ENCODE data around the gene PNMA1.

Gene PNMA1

DNA sequence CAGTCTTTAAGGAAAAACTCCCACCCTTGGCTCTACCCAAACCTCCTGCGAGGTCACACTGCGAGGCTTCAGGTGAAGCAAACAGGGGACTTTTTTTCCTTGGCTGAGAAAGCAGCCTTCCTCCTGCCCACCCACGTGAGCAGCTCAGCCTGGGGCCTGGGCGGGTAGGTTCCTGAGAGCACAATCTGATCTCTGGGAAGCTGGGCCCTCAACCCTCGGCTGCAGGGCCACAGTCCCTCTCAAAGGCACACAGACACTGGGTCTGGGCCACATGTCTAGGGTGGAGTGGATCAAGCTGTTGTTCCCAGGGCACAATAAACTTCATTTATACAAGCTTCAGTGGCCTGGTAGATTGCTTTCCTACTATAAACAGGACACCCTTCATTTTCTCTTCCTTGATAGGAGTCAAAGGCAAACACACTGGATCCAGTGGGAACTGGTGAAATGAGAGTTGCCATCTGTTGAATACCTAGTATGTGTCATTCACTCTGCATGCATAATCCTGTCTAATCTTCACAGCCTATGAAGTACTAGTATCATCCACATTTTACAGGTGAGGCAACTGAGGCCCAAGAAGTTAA, 41.3 kb upstream of the PNMA1 start:
- Histone ChIP-seq H3K27ac (ENCODE audit: low read depth, low read length) (peak overlapping the region; percentile 86), H3K36me3 (ENCODE audit: control insufficient read depth, insufficient read depth, low read length) (no peaks in the 10 kb centered on the region), H3K9ac (ENCODE audit: low read length) (peak overlapping the region; percentile 2), H3K27me3 (ENCODE audit: control insufficient read depth, insufficient read depth, low read length) (no peaks in the 10 kb centered on the region), H3K4me3 (ENCODE audit: low read length) (peak overlapping the region; percentile 50), H3K4me1 (ENCODE audit: control insufficient read depth, insufficient read depth, low read length) (peaks cover 75% of the 10 kb centered on the region)

GRCh38 chr14:73754911-73755360, 40.8 kb upstream of the PNMA1 start:
- Histone ChIP-seq H3K9ac (ENCODE audit: low read length) (peak overlapping the region; percentile 2), H3K27me3 (ENCODE audit: control insufficient read depth, insufficient read depth, low read length) (no peaks in the 10 kb centered on the region), H3K27ac (ENCODE audit: low read depth, low read length) (peak overlapping the region; percentile 86), H3K4me1 (ENCODE audit: control insufficient read depth, insufficient read depth, low read length) (peaks cover 79% of the 10 kb centered on the region), H3K36me3 (ENCODE audit: control insufficient read depth, insufficient read depth, low read length) (no peaks in the 10 kb centered on the region), H3K4me3 (ENCODE audit: low read length) (peak overlapping the region; percentile 50)

DNA sequence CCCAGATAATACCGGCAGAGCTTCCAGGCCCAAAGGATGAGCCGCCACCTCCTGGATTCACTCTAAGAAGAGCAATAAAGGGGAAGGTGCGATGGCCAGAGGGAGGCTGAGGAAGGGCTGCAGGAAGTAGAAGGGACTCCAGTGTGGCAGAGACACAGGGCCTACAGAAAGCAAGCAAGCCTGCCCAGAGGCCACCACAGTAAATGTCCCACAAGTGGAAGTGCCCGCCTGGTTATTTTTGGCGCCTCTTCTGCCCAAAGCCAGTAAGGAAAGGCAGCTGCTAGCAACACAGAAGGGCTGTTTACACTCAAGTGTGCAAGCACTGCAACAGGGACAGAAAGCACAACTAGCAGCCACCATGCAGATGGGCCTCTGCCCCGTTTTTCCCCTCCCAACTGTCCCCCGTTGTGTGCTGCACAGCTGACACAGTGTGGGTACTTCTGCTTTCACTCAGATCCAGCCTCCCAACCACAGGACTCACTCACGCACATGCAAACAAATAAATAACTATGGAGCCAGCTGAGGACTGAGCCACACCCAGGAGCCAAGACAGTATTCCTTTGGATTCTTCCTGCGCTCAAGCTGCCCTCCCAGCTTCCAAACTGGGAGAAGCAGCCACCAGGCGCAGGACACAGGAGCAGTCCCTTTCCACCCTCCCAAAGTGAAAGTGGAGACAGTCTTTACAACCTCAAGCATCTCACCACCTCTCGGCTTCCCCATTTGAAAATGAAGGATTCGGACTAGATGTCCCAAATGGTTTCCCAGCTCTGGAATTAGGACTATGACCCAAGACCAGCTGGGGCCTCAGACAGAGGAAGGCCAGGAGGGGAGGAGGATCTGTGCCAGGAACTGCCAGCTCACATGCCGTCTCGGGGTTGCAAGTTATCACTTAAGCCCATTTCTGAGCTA, 40.0 kb upstream of the PNMA1 start:
- peak overlapping the region; percentile 86 for H3K27ac ChIP-seq (ENCODE audit: low read depth, low read length)
- H3K36me3 ChIP-seq (ENCODE audit: control insufficient read depth, insufficient read depth, low read length), result no peaks in the 10 kb centered on the region
- no peaks in the 10 kb centered on the region for H3K27me3 ChIP-seq (ENCODE audit: control insufficient read depth, insufficient read depth, low read length)
- peaks cover 83% of the 10 kb centered on the region for H3K4me1 ChIP-seq (ENCODE audit: control insufficient read depth, insufficient read depth, low read length)
- peak overlapping the region; percentile 2 for H3K9ac ChIP-seq (ENCODE audit: low read length)
- peak overlapping the region; percentile 50 for H3K4me3 ChIP-seq (ENCODE audit: low read length)

DNA sequence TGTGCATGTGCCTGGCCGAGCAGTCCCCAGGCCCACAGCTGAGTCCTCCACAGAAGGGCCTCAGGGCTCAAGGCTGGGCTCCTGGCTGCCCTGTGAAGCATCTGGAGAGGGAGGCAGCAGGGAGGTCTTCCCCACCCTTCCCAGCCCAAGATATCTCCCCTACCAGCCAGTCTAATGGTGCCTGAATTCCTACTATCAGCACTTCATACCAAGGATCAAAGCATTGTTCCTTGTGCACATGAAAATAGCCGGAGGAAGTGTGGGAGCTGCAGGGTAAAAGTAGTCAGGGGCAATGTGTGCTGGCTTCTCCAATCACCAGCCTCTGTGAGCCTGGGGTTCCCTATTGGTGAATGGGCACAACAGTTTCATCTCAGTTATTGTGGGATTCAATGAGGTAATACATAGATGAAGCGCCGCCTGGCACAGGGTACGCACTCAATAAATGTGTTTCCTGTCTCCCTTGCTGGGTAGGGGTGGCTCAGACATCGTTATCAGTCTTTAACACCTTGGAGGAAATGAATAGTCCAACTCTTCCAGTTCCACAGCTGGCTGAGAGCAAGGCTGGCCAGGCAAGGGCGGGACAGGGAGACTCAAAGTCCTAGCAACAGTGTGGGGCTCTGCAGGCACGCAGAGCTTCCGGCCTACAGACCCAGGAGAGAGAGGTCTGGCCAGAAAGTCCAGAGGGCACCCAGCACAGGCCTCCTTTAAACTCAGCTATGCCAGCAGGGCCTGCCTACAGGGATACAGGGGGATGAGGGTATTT, 39.1 kb upstream of the PNMA1 start:
- Histone ChIP-seq H3K27ac (ENCODE audit: low read depth, low read length) (peak overlapping the region; percentile 86), H3K36me3 (ENCODE audit: control insufficient read depth, insufficient read depth, low read length) (no peaks in the 10 kb centered on the region), H3K4me1 (ENCODE audit: control insufficient read depth, insufficient read depth, low read length) (peaks cover 85% of the 10 kb centered on the region), H3K9ac (ENCODE audit: low read length) (peak overlapping the region; percentile 14), H3K27me3 (ENCODE audit: control insufficient read depth, insufficient read depth, low read length) (no peaks in the 10 kb centered on the region), H3K4me3 (ENCODE audit: low read length) (peak overlapping the region; percentile 50)

DNA sequence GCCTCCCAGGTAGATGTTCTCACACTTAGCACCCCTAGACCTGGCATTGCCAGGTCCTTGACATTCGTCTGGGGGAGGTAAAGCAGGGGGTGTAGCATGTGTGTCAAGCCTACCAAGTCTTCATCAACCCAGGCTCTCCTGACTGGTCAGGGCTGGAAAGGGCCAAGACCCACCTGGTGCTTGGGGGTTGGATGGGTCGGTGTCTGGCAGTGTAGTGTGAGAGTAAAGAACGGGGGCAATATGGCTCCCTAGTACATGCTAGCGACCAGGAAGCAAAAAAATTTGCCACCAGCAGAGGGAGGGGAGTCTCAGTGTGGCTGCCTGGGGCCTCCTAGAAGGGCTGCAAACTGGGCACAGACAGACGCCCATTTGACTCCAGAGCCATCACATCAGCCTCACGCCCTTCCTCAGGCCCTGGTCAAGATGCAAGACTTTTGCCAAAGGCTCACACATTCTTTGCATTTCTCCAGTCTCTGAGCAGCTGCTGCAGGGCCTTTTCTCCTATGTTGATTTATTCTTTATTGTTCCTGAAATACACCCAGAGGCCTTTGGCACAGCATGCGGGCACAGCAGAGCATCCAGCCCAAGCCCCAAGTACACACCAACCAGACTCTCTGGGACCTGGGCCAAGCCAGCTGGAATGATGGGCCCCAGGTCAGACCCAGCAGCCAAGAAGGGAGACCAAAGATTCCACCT, 38.3 kb upstream of the PNMA1 start:
- H3K4me1 ChIP-seq (ENCODE audit: control insufficient read depth, insufficient read depth, low read length), result peaks cover 80% of the 10 kb centered on the region
- H3K9ac ChIP-seq (ENCODE audit: low read length), result peak overlapping the region; percentile 14
- no peaks in the 10 kb centered on the region for H3K36me3 ChIP-seq (ENCODE audit: control insufficient read depth, insufficient read depth, low read length)
- peak overlapping the region; percentile 86 for H3K27ac ChIP-seq (ENCODE audit: low read depth, low read length)
- H3K27me3 ChIP-seq (ENCODE audit: control insufficient read depth, insufficient read depth, low read length), result no peaks in the 10 kb centered on the region
- peak overlapping the region; percentile 42 for H3K4me3 ChIP-seq (ENCODE audit: low read length)

- no peak overlapping the region for H3K4me3 ChIP-seq (ENCODE audit: low read length)
- peak overlapping the region; percentile 86 for H3K27ac ChIP-seq (ENCODE audit: low read depth, low read length)
- H3K4me1 ChIP-seq (ENCODE audit: control insufficient read depth, insufficient read depth, low read length), result peaks cover 82% of the 10 kb centered on the region
- H3K9ac ChIP-seq (ENCODE audit: low read length), result no peak overlapping the region
- no peaks in the 10 kb centered on the region for H3K27me3 ChIP-seq (ENCODE audit: control insufficient read depth, insufficient read depth, low read length)
- no peaks in the 10 kb centered on the region for H3K36me3 ChIP-seq (ENCODE audit: control insufficient read depth, insufficient read depth, low read length)
Observed at GRCh38 chr14:73751157-73751691, 37.0 kb upstream of the PNMA1 start.

- H3K4me3 ChIP-seq (ENCODE audit: low read length), result peak overlapping the region; percentile 16
- peaks cover 82% of the 10 kb centered on the region for H3K4me1 ChIP-seq (ENCODE audit: control insufficient read depth, insufficient read depth, low read length)
- H3K27ac ChIP-seq (ENCODE audit: low read depth, low read length), result peak overlapping the region; percentile 86
- no peaks in the 10 kb centered on the region for H3K27me3 ChIP-seq (ENCODE audit: control insufficient read depth, insufficient read depth, low read length)
- no peaks in the 10 kb centered on the region for H3K36me3 ChIP-seq (ENCODE audit: control insufficient read depth, insufficient read depth, low read length)
- H3K9ac ChIP-seq (ENCODE audit: low read length), result no peak overlapping the region
Observed at GRCh38 chr14:73750531-73750901, 36.3 kb upstream of the PNMA1 start.

GRCh38 chr14:73749706-73750530, 35.7 kb upstream of the PNMA1 start:
- H3K27ac ChIP-seq (ENCODE audit: low read depth, low read length), result peak overlapping the region; percentile 86
- H3K4me3 ChIP-seq (ENCODE audit: low read length), result peak overlapping the region; percentile 16
- no peaks in the 10 kb centered on the region for H3K36me3 ChIP-seq (ENCODE audit: control insufficient read depth, insufficient read depth, low read length)
- H3K27me3 ChIP-seq (ENCODE audit: control insufficient read depth, insufficient read depth, low read length), result no peaks in the 10 kb centered on the region
- peaks cover 82% of the 10 kb centered on the region for H3K4me1 ChIP-seq (ENCODE audit: control insufficient read depth, insufficient read depth, low read length)
- no peak overlapping the region for H3K9ac ChIP-seq (ENCODE audit: low read length)

DNA sequence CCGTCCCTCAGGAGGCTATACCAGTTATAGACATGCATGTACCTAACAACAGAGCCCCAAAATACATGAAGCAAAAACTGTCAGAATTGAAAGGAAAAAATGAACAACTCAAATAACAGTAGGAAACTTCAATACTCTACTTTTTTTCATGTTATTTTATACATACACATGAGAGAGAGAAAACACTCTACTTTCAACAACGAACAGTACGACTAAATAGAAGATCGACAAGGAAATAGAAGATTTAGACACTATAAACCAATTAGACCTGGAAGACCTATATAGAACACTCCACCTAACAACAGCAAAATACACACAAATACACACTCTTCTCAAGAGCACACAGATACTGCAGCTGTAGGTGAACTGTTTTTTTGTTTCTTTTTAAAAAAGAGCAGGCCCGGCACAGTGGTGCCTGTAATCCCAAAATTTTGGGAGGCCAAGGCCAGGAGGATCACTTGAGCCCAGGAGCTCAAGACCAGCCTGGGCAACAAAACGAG, 34.7 kb upstream of the PNMA1 start:
- no peaks in the 10 kb centered on the region for H3K27me3 ChIP-seq (ENCODE audit: control insufficient read depth, insufficient read depth, low read length)
- H3K9ac ChIP-seq (ENCODE audit: low read length), result no peak overlapping the region
- peak overlapping the region; percentile 47 for H3K27ac ChIP-seq (ENCODE audit: low read depth, low read length)
- no peak overlapping the region for H3K4me3 ChIP-seq (ENCODE audit: low read length)
- H3K4me1 ChIP-seq (ENCODE audit: control insufficient read depth, insufficient read depth, low read length), result peaks cover 82% of the 10 kb centered on the region
- no peaks in the 10 kb centered on the region for H3K36me3 ChIP-seq (ENCODE audit: control insufficient read depth, insufficient read depth, low read length)

DNA sequence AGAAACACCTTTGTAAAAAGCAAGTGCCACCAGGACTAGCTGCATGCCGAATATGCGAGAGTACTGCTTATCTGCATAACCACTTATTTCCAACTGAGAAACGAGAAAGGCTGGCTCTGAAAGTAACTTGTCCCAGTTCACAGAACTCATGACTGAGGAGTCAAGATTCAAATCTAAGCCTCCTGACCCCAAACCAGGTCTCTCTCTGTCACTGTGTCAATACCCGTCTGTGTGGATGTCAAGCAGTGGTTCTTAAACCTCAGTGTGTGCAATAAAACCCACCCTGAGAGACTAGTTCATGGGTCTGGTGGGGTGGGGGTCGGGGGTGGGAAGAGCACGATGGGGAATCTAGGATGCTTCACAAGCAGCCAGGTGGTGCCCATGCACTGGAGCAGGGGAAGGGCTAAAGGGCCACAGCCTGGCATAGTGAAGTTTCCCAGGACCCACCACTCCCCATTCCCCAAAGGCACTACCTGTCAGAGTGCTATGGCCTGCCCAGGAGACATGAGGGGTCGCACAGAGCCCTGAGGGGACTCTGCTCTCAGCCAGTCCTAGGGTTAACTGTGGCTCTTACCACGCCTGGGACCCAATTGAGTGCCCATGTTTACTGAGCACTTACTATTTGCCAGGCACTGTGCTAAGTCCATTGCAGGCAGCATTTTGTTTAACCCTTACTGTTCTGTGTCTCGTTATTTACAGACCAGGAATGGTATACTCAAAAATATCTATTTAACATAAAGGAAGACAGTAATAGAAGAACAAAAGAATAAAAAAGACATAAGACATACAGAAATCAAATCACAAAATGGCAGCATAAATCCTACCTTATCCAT, 33.4 kb upstream of the PNMA1 start:
- H3K27ac ChIP-seq (ENCODE audit: low read depth, low read length), result peak overlapping the region; percentile 79
- peaks cover 80% of the 10 kb centered on the region for H3K4me1 ChIP-seq (ENCODE audit: control insufficient read depth, insufficient read depth, low read length)
- H3K4me3 ChIP-seq (ENCODE audit: low read length), result no peak overlapping the region
- no peaks in the 10 kb centered on the region for H3K36me3 ChIP-seq (ENCODE audit: control insufficient read depth, insufficient read depth, low read length)
- no peak overlapping the region for H3K9ac ChIP-seq (ENCODE audit: low read length)
- no peaks in the 10 kb centered on the region for H3K27me3 ChIP-seq (ENCODE audit: control insufficient read depth, insufficient read depth, low read length)
